Fibroblast of mammary gland (primary cell): Measurements from ENCODE around the gene HMGCR.

Experiments
- DNase-seq: peaks from one replicate; pipeline ENCODE4 v3.0.0-alpha.2; 2010; ENCODE audit warnings: low read depth
- H3K4me3 ChIP-seq: 2 replicates; pipeline ENCODE4 v1.5.1; 2011; ENCODE audit warnings: low read depth, mild to moderate bottlenecking, low read length, moderate library complexity; ENCODE audit not compliant: control insufficient read depth
- CTCF ChIP-seq: conservative IDR thresholded peaks from 2 replicates; pipeline ENCODE4 v1.5.1; 2011; ENCODE audit warnings: low read depth, low read length, inconsistent platforms; ENCODE audit not compliant: control insufficient read depth, insufficient read depth

HMGCR gene

DNA sequence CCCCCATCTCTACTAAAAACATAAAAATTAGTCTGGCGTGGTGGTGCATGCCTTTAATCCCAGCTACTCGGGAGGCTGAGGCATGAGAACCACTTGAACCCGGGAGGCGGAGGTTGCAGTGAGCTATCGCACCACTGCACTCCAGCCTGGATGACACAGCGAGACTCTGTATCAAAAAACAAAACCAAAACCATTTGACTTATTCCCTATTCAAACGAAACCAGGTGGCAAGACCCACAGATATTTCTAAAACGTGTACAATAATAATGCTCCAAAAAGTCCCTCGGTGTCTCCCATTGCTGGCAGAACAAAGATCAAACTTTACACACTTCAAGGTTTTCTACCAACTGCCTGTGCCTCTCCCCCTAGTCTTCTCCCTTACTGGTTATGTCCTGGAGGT is 29.8 kb downstream of the HMGCR start:
- DNase-seq = no peak
- no peak for TF ChIP-seq CTCF
- no peak overlapping the region for H3K4me3 ChIP-seq

GRCh38 chr5:75367401-75367800 is 30.4 kb downstream of the HMGCR start:
- no peak for TF ChIP-seq CTCF
- no peak overlapping the region for H3K4me3 ChIP-seq
- DNase-seq = peak; percentile 65

DNA sequence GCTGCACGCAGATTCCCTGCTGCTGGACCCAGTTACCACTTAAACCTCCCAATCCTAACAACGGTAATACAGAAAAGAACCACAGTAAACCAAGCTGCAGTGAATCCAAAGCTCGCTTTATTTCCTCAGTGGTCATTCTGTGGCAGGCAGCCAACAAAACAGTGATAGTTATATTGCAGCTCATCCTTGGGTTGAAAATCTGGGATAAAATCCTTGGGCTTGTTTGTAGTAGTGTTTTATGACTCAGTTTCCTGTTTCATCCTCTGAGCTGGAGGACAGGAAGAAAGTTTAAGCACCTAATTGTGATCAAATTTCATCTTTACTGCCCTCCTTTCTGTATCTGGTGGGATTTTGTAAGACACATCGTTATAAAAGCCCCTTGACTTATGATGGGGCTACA is 31.4 kb downstream of the HMGCR start:
- TF ChIP-seq CTCF = no peak
- no peak overlapping the region for H3K4me3 ChIP-seq
- DNase-seq = peak; percentile 63

- no peak for DNase-seq
- no peak overlapping the region for H3K4me3 ChIP-seq
- TF ChIP-seq CTCF = no peak
Observed at GRCh38 chr5:75373862-75374261, 36.8 kb downstream of the HMGCR start.

GRCh38 chr5:75374394-75374814 is 37.4 kb downstream of the HMGCR start:
- no peak for DNase-seq
- no peak for TF ChIP-seq CTCF
- no peak overlapping the region for H3K4me3 ChIP-seq

DNA sequence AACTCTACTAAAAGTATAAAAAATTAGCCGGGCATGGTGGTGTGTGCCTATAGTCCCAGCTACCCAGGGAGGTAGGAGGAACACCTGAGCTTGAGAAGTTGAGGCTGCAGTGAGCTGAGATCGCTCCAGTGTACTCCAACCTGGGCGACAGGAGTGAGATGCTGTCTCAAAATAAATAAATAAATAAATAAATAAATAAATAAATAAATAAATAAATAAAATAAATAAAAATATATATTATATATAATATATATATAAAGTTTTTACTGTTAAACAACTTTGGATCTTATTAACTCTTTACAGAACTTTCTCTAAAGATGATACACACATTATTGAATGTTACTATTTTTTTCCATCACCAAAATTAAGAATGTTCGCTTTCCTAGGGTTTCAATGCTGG is 38.4 kb downstream of the HMGCR start:
- no peak for DNase-seq
- TF ChIP-seq CTCF = no peak
- no peak overlapping the region for H3K4me3 ChIP-seq

GRCh38 chr5:75380099-75380498 is 43.1 kb downstream of the HMGCR start:
- TF ChIP-seq CTCF = no peak
- no peak overlapping the region for H3K4me3 ChIP-seq
- no peak for DNase-seq
